Thymus (tissue), 11 donors: Measurements from ENCODE around the gene EXOC6B. TPM values are rescaled to one million over a fixed set of nuclear protein-coding genes. Genes with fewer than 3 reads are reported as not detected.

Experiments used
- DNase-seq, 9 donors: peaks; one replicate each; pipeline ENCODE4 v3.0.0-alpha.2; 2013; ENCODE audit warnings: low spot score in 9 of 9, low read depth in 6 of 9, missing footprints in 1 of 9
- H3K27ac ChIP-seq, 2 donors: one replicate each; pipeline ENCODE4 v1.5.1; 2013; ENCODE audit warnings: control low read depth in 1 of 2, low read depth in 1 of 2, low read length in 1 of 2, mild to moderate bottlenecking in 1 of 2, moderate library complexity in 1 of 2
- H3K27me3 ChIP-seq, 2 donors: one replicate each; pipeline ENCODE4 v1.5.1; 2013; ENCODE audit warnings: low read length in 1 of 2; ENCODE audit not compliant: control insufficient read depth in 2 of 2, insufficient read depth in 1 of 2
- H3K36me3 ChIP-seq, 2 donors: one replicate each; pipeline ENCODE4 v1.5.1; 2013; ENCODE audit warnings: low read length in 1 of 2, mild to moderate bottlenecking in 1 of 2, moderate library complexity in 1 of 2; ENCODE audit not compliant: control insufficient read depth in 2 of 2, insufficient read depth in 2 of 2
- H3K4me1 ChIP-seq, 2 donors: one replicate each; pipeline ENCODE4 v1.5.1; 2013; ENCODE audit warnings: low read length in 2 of 2; ENCODE audit not compliant: control insufficient read depth in 2 of 2, insufficient read depth in 2 of 2
- H3K4me3 ChIP-seq, 2 donors: one replicate each; pipeline ENCODE4 v1.5.1; 2013; ENCODE audit warnings: low read length in 2 of 2, control low read depth in 1 of 2, mild to moderate bottlenecking in 1 of 2
- H3K9me3 ChIP-seq, 2 donors: one replicate each; pipeline ENCODE4 v1.5.1; 2013; ENCODE audit warnings: low read length in 1 of 2, mild to moderate bottlenecking in 1 of 2; ENCODE audit not compliant: control insufficient read depth in 2 of 2, insufficient read depth in 1 of 2
- WGBS: extraction: QIAGEN DNeasy Blood & Tissue Kit; methylation state at CpG from one replicate; pipeline ENCODE4 v1.1.7; 2013; 5-methylcytosine and 5-hydroxymethylcytosine counted together
- polyA plus RNA-seq: library from polyadenylated mRNA; stranded (reverse); fragments of 200-250 nt; gene quantifications from one replicate; pipeline ENCODE4 v1.2.3, GENCODE V29; 2013
- total RNA-seq: library from RNA; stranded (reverse); fragments of 120-200 nt; gene quantifications from one replicate; pipeline ENCODE4 v1.2.4, GENCODE V29; 2013
- donor health status: healthy.

The EXOC6B gene
- total and polyA plus RNA-seq, 2 donors, result 5.0 to 6.2 TPM

- Histone ChIP-seq H3K27me3 (peaks cover 0 to 5% of the 10 kb centered on the region in 2 donors), H3K4me3 (no peak overlapping the region), H3K9me3 (no peaks in the 10 kb centered on the region), H3K27ac (no peak overlapping the region), H3K36me3 (no peaks in the 10 kb centered on the region), H3K4me1 (no peaks in the 10 kb centered on the region)
- DNase-seq, result no peak
- 96% methylated on average over 1 of the region's 1 CpG for WGBS
Measured at GRCh38 chr2:72835403-72835802, 9.6 kb upstream of the EXOC6B start.

GRCh38 chr2:72834596-72834995, 8.8 kb upstream of the EXOC6B start:
- WGBS, result 75% methylated on average over 1 of the region's 1 CpG
- DNase-seq, result no peak
- Histone ChIP-seq H3K27me3 (peaks cover 0 to 5% of the 10 kb centered on the region in 2 donors), H3K36me3 (no peaks in the 10 kb centered on the region), H3K27ac (no peak overlapping the region), H3K4me3 (no peak overlapping the region), H3K9me3 (no peaks in the 10 kb centered on the region), H3K4me1 (no peaks in the 10 kb centered on the region)

GRCh38 chr2:72833084-72833714, 7.4 kb upstream of the EXOC6B start:
- no peaks in the 10 kb centered on the region for H3K9me3 ChIP-seq
- no peaks in the 10 kb centered on the region for H3K36me3 ChIP-seq
- H3K4me3 ChIP-seq, result no peak overlapping the region
- 63% methylated on average over 5 of the region's 5 CpGs for WGBS
- no peak overlapping the region for H3K27ac ChIP-seq
- no peaks in the 10 kb centered on the region for H3K4me1 ChIP-seq
- H3K27me3 ChIP-seq, result peaks cover 0 to 5% of the 10 kb centered on the region in 2 donors
- no peak for DNase-seq

- Histone ChIP-seq H3K27ac (no peak overlapping the region), H3K36me3 (no peaks in the 10 kb centered on the region), H3K4me1 (peaks cover 0 to 2% of the 10 kb centered on the region in 2 donors), H3K4me3 (no peak overlapping the region), H3K27me3 (peaks cover 0 to 13% of the 10 kb centered on the region in 2 donors), H3K9me3 (no peaks in the 10 kb centered on the region)
- no peak for DNase-seq
- WGBS, result 95% methylated on average over 3 of the region's 3 CpGs
Measured at GRCh38 chr2:72830273-72830672, 4.4 kb upstream of the EXOC6B start.

- Histone ChIP-seq H3K9me3 (no peaks in the 10 kb centered on the region), H3K27me3 (peaks cover 0 to 23% of the 10 kb centered on the region in 2 donors), H3K4me3 (no peak overlapping the region), H3K36me3 (no peaks in the 10 kb centered on the region), H3K4me1 (peaks cover 0 to 4% of the 10 kb centered on the region in 2 donors), H3K27ac (no peak overlapping the region)
- 92% methylated on average over 6 of the region's 6 CpGs for WGBS
- DNase-seq, result no peak
Measured at GRCh38 chr2:72828840-72829507, 3.1 kb upstream of the EXOC6B start.

GRCh38 chr2:72827966-72828646, 2.3 kb upstream of the EXOC6B start:
- Histone ChIP-seq H3K4me1 (peaks cover 0 to 4% of the 10 kb centered on the region in 2 donors), H3K9me3 (no peaks in the 10 kb centered on the region), H3K27me3 (peaks cover 0 to 23% of the 10 kb centered on the region in 2 donors), H3K27ac (peak overlapping the region in 1 of 2 donors; percentile 43), H3K36me3 (no peaks in the 10 kb centered on the region), H3K4me3 (no peak overlapping the region)
- DNase-seq, result no peak
- 89% methylated on average over 5 of the region's 5 CpGs for WGBS

- Histone ChIP-seq H3K4me3 (no peak overlapping the region), H3K4me1 (peaks cover 0 to 4% of the 10 kb centered on the region in 2 donors), H3K9me3 (no peaks in the 10 kb centered on the region), H3K27me3 (peaks cover 0 to 19% of the 10 kb centered on the region in 2 donors), H3K36me3 (no peaks in the 10 kb centered on the region), H3K27ac (no peak overlapping the region)
- WGBS, result 98% methylated on average over 1 of the region's 1 CpG
- no peak for DNase-seq
Measured at GRCh38 chr2:72827487-72827886, 1.7 kb upstream of the EXOC6B start.

GRCh38 chr2:72826156-72826477, 284 bp upstream of the EXOC6B start:
- Histone ChIP-seq H3K9me3 (no peaks in the 10 kb centered on the region), H3K27ac (no peak overlapping the region), H3K27me3 (peaks cover 0 to 19% of the 10 kb centered on the region in 2 donors), H3K36me3 (no peaks in the 10 kb centered on the region), H3K4me3 (peak overlapping the region; percentile 63 to 67), H3K4me1 (peaks cover 0 to 4% of the 10 kb centered on the region in 2 donors)
- WGBS, result 70% methylated on average over 10 of the region's 10 CpGs
- no peak for DNase-seq

GRCh38 chr2:72824224-72824842, 1.5 kb downstream of the EXOC6B start:
- Histone ChIP-seq H3K4me1 (peaks cover 0 to 4% of the 10 kb centered on the region in 2 donors), H3K36me3 (no peaks in the 10 kb centered on the region), H3K27me3 (peaks cover 0 to 19% of the 10 kb centered on the region in 2 donors), H3K27ac (no peak overlapping the region), H3K4me3 (no peak overlapping the region), H3K9me3 (no peaks in the 10 kb centered on the region)
- 88% methylated on average over 4 of the region's 4 CpGs for WGBS
- DNase-seq, result no peak
